Fibroblast of villous mesenchyme (primary cell): ENCODE data around the gene MBNL1. TPM values are rescaled to one million over a fixed set of nuclear protein-coding genes. Genes with fewer than 3 reads are reported as not detected.
"Not testable (repeated sequence)": the region's sequence is repeated elsewhere in the genome, so short reads cannot be mapped to it uniquely, and the experiment has no call there.

Experiments
- DNase-seq: peaks from one replicate; pipeline ENCODE4 v3.0.0-alpha.2; 2010; ENCODE audit warnings: low read depth
- H3K4me3 ChIP-seq: 2 replicates; pipeline ENCODE4 v1.5.1; 2011; ENCODE audit warnings: low read depth, mild to moderate bottlenecking, low read length
- CTCF ChIP-seq: IDR thresholded peaks from 2 replicates; pipeline ENCODE4 v1.5.1; 2012; ENCODE audit warnings: low read depth, mild to moderate bottlenecking, low read length; ENCODE audit not compliant: insufficient read depth
- total RNA-seq: library from RNA; depleted of rRNA; stranded (reverse); fragments of >200 nt; gene quantifications from 2 replicates; pipeline ENCODE4 v1.2.3, GENCODE V29; 2012

MBNL1 gene
- total RNA-seq, 1 donor, result 440 TPM

- TF ChIP-seq CTCF, result no peak
- H3K4me3 ChIP-seq, result no peak overlapping the region
- no peak for DNase-seq
These were observed 170.0 kb downstream of the MBNL1 start for GRCh38 chr3:152438706-152439105.

GRCh38 chr3:152440243-152440642, 171.5 kb downstream of the MBNL1 start:
- not testable (repeated sequence) for H3K4me3 ChIP-seq, DNase-seq

GRCh38 chr3:152443212-152444023, 174.7 kb downstream of the MBNL1 start:
- no peak overlapping the region for H3K4me3 ChIP-seq
- no peak for TF ChIP-seq CTCF
- peak; percentile 28 for DNase-seq

- DNase-seq, result peak; percentile 78
- no peak overlapping the region for H3K4me3 ChIP-seq
- TF ChIP-seq CTCF, result peak; percentile 61
These were observed 175.4 kb downstream of the MBNL1 start for GRCh38 chr3:152444029-152444641.

- no peak for TF ChIP-seq CTCF
- no peak overlapping the region for H3K4me3 ChIP-seq
- DNase-seq, result no peak
These were observed 176.5 kb downstream of the MBNL1 start for GRCh38 chr3:152445212-152445611.

- TF ChIP-seq CTCF, result no peak
- no peak for DNase-seq
- H3K4me3 ChIP-seq, result no peak overlapping the region
These were observed 177.8 kb downstream of the MBNL1 start for GRCh38 chr3:152446495-152446894.

- TF ChIP-seq CTCF, result no peak
- H3K4me3 ChIP-seq, result no peak overlapping the region
- no peak for DNase-seq
These were observed 178.8 kb downstream of the MBNL1 start for GRCh38 chr3:152447511-152447910.
